Measurements from ENCODE around the gene MTCP1. TPM values are rescaled to one million over a fixed set of nuclear protein-coding genes. Genes with fewer than 3 reads are reported as not detected.

The MTCP1 gene
- total and polyA plus RNA-seq, 2 experiments from 2014 or later, result 0.83 to 17.7 TPM

DNA sequence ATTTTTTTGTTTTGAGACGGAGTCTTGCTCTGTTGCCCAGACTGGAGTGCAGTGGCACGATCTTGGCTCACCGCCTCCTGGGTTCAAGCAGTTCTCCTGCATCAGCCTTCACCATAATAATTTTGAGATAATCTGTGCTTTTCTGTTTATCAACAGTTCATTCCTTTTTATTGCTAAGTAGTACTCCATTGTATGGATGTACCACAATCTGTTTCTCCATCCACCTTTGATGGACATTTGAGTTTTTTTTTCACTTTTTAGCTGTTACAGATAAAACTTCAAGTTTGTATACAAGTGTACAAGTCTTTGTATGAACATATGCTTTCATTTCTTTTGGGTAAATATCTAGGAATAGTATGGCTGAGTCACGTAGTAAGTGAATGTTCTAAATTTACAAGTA is 35.2 kb downstream of the MTCP1 start:
- no peak overlapping the region for H3K27ac Mint-ChIP-seq
- H2AFZ ChIP-seq, result no peak overlapping the region
- TF ChIP-seq, protein P1, sequence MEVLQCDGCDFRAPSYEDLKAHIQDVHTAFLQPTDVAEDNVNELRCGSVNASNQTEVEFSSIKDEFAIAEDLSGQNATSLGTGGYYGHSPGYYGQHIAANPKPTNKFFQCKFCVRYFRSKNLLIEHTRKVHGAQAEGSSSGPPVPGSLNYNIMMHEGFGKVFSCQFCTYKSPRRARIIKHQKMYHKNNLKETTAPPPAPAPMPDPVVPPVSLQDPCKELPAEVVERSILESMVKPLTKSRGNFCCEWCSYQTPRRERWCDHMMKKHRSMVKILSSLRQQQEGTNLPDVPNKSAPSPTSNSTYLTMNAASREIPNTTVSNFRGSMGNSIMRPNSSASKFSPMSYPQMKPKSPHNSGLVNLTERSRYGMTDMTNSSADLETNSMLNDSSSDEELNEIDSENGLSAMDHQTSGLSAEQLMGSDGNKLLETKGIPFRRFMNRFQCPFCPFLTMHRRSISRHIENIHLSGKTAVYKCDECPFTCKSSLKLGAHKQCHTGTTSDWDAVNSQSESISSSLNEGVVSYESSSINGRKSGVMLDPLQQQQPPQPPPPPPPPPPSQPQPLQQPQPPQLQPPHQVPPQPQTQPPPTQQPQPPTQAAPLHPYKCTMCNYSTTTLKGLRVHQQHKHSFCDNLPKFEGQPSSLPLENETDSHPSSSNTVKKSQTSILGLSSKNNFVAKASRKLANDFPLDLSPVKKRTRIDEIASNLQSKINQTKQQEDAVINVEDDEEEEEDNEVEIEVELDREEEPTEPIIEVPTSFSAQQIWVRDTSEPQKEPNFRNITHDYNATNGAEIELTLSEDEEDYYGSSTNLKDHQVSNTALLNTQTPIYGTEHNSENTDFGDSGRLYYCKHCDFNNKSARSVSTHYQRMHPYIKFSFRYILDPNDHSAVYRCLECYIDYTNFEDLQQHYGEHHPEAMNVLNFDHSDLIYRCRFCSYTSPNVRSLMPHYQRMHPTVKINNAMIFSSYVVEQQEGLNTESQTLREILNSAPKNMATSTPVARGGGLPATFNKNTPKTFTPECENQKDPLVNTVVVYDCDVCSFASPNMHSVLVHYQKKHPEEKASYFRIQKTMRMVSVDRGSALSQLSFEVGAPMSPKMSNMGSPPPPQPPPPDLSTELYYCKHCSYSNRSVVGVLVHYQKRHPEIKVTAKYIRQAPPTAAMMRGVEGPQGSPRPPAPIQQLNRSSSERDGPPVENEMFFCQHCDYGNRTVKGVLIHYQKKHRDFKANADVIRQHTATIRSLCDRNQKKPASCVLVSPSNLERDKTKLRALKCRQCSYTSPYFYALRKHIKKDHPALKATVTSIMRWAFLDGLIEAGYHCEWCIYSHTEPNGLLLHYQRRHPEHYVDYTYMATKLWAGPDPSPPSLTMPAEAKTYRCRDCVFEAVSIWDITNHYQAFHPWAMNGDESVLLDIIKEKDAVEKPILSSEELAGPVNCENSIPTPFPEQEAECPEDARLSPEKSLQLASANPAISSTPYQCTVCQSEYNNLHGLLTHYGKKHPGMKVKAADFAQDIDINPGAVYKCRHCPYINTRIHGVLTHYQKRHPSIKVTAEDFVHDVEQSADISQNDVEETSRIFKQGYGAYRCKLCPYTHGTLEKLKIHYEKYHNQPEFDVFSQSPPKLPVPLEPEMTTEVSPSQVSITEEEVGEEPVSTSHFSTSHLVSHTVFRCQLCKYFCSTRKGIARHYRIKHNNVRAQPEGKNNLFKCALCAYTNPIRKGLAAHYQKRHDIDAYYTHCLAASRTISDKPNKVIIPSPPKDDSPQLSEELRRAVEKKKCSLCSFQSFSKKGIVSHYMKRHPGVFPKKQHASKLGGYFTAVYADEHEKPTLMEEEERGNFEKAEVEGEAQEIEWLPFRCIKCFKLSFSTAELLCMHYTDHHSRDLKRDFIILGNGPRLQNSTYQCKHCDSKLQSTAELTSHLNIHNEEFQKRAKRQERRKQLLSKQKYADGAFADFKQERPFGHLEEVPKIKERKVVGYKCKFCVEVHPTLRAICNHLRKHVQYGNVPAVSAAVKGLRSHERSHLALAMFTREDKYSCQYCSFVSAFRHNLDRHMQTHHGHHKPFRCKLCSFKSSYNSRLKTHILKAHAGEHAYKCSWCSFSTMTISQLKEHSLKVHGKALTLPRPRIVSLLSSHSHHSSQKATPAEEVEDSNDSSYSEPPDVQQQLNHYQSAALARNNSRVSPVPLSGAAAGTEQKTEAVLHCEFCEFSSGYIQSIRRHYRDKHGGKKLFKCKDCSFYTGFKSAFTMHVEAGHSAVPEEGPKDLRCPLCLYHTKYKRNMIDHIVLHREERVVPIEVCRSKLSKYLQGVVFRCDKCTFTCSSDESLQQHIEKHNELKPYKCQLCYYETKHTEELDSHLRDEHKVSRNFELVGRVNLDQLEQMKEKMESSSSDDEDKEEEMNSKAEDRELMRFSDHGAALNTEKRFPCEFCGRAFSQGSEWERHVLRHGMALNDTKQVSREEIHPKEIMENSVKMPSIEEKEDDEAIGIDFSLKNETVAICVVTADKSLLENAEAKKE (CRISPR knock-in tag; IDR thresholded peaks at IDR 0.05), result no peak
- no peak for TF ChIP-seq ZNF114 (CRISPR knock-in tag; IDR thresholded peaks at IDR 0.05)
- TF ChIP-seq EZH2 (IDR thresholded peaks at IDR 0.05; ENCODE audit: low read depth, unreplicated experiment), result no peak
- TF ChIP-seq CTCF (conservative IDR thresholded peaks at IDR 0.05; ENCODE audit: low read depth in 2 of 2), result no peak
- no peak for TF ChIP-seq ZNF331 (CRISPR knock-in tag; IDR thresholded peaks at IDR 0.05; ENCODE audit: low read depth)
- no peak for TF ChIP-seq REST (IDR thresholded peaks at IDR 0.05; ENCODE audit: unreplicated experiment)
- no peak for TF ChIP-seq POLR2AphosphoS5 (IDR thresholded peaks at IDR 0.05; ENCODE audit: low read depth)
- no peak for TF ChIP-seq ETS1 (IDR thresholded peaks at IDR 0.05)
- no peak for TF ChIP-seq NANOG (IDR thresholded peaks at IDR 0.05; ENCODE audit: borderline replicate concordance)
- TF ChIP-seq CREB1 (CRISPR knock-in tag; IDR thresholded peaks at IDR 0.05; ENCODE audit: low read depth), result no peak
- TF ChIP-seq JUNB (IDR thresholded peaks at IDR 0.05; ENCODE audit: unreplicated experiment), result no peak
- TF ChIP-seq EZH2phosphoT487 (IDR thresholded peaks at IDR 0.05; ENCODE audit: unreplicated experiment), result no peak
- TF ChIP-seq STAT1 (IDR thresholded peaks at IDR 0.05; ENCODE audit: unreplicated experiment), result no peak
- H3K27ac ChIP-seq (ENCODE audit: low read depth), result no peak overlapping the region
- no peaks in the 10 kb centered on the region for H4K20me1 ChIP-seq (replicated peaks; ENCODE audit: insufficient read depth)
- H3F3A ChIP-seq (replicated peaks; ENCODE audit: low read depth), result no peaks in the 10 kb centered on the region
- peaks cover 29% of the 10 kb centered on the region; the same call in 2 of the 3 replicates for H3K36me3 Mint-ChIP-seq (ENCODE audit: low read depth)
- no peaks in the 10 kb centered on the region for H3K27me3 ChIP-seq (ENCODE audit: insufficient read depth)
- H3K27me3 Mint-ChIP-seq (ENCODE audit: insufficient read depth, low read depth, poor library complexity), result peaks cover 2% of the 10 kb centered on the region
- peaks cover 23% of the 10 kb centered on the region for H3K79me2 ChIP-seq (replicated peaks; ENCODE audit: insufficient read depth)
- no peaks in the 10 kb centered on the region for H3K4me1 ChIP-seq (ENCODE audit: insufficient read depth)
- H3K9me3 Mint-ChIP-seq, result peaks cover 11% of the 10 kb centered on the region; the same call in 2 of the 3 replicates
- H3K4me3 ChIP-seq, result no peak overlapping the region
- ATAC-seq (no peak), DNase-seq (ENCODE audit: low spot score) (no peak)
- no peak overlapping the region for H3K4me2 ChIP-seq
- peaks cover 6% of the 10 kb centered on the region; the same call in 1 of the 2 replicates for H3K36me3 ChIP-seq (ENCODE audit: insufficient read depth)
- H3K4me3 Mint-ChIP-seq, result no peak overlapping the region
- no peaks in the 10 kb centered on the region for H3K4me1 Mint-ChIP-seq
- H3K9me2 ChIP-seq (ENCODE audit: insufficient read depth), result no peaks in the 10 kb centered on the region
